Loucy (cell line): ENCODE measurements around the gene CDS1.

Experiments used
- EZH2phosphoT487 ChIP-seq: fragments of 200-600 bp; IDR thresholded peaks from 2 replicates; pipeline ENCODE4 v1.6.1; 2018; ENCODE audit warnings: antibody characterized with exemption, mild to moderate bottlenecking, moderate library complexity, borderline replicate concordance
- TF ChIP-seq, protein P1 (sequence below): fragments of 200-600 bp; sonication (generic); conservative IDR thresholded peaks from 2 replicates; pipeline ENCODE4 v1.5.1; 2014; ENCODE audit warnings: mild to moderate bottlenecking, antibody characterized with exemption, low read length

DNA sequence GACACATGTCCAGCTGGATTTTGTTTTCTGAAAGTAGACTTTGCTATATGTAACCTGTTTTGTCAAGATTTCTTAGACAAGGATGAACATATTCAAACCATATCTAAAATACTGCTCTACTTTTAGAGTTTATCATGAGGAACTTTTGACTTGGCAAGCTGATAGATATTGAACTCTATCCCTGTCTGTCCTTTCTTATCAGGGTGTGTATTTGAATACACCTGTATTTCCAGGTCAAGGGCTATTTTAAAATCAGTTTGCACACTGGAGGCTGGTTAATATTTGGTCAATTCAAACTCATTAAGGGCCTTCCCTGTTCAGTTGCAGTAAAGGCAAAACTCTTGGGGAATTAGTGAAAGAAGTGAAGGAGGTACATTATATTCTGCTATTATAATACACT, 2.3 kb downstream of the CDS1 start:
- TF ChIP-seq, protein P1, sequence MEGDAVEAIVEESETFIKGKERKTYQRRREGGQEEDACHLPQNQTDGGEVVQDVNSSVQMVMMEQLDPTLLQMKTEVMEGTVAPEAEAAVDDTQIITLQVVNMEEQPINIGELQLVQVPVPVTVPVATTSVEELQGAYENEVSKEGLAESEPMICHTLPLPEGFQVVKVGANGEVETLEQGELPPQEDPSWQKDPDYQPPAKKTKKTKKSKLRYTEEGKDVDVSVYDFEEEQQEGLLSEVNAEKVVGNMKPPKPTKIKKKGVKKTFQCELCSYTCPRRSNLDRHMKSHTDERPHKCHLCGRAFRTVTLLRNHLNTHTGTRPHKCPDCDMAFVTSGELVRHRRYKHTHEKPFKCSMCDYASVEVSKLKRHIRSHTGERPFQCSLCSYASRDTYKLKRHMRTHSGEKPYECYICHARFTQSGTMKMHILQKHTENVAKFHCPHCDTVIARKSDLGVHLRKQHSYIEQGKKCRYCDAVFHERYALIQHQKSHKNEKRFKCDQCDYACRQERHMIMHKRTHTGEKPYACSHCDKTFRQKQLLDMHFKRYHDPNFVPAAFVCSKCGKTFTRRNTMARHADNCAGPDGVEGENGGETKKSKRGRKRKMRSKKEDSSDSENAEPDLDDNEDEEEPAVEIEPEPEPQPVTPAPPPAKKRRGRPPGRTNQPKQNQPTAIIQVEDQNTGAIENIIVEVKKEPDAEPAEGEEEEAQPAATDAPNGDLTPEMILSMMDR = no peak
- no peak for TF ChIP-seq EZH2phosphoT487
